SIG-M5 treated with dmso at 0.1 percent for 504 hours (cell line): ENCODE measurements around the gene CCDC196.

ENCODE experiments used
- DNase-seq: peaks from one replicate; lab custom pipeline; 2025; ENCODE audit not compliant: unreplicated experiment; lab: John Stamatoyannopoulos, UW

Gene CCDC196

DNA sequence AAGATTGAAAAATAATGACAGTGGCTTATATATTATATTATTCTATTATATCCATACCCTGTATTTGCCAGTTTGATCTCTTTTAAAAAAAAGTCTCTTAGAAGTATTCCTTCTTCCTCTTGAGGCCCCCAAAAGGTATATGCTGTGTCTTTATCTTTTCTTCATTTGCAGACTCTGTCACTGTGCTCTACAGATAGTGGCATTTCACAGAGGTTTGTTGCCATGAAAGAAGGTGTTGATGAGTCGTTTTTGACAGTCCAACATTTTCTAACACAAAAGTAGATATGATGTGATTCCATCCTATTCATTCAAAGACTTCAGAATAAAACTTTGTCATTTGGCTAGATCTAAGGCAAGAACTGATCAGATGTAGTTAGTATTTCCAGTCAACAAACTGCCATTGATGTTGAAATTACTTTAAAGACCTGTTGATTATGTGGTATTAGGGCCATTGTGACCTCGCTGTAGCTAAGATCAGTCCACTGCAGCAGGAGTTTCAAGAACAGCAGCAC lies at the start of gene CCDC196:
TSS of gene CCDC196 (plus strand) at position 462 of the 512 bp plus-strand sequence. CDS start 132 bp downstream, outside the sequence.
- DNase-seq = no peak

DNA sequence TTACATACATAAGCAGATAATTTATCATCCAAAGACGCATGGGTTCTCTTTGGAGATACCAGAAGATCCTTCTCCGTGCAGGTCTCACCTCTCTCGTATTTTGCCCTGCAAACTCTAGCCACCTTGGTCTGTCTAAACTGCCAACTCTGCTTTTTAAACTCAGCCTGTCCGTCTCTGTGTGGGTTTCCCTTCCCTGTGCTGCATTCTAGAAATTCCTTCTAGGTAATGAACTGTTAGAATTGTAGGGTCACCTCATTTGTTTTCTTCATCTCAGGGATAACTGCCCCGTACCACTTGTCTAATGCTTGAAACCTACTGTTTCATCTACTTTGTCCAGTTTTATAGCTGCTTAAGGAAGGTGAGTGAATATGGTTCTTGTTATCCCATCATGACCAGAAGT lies 45.4 kb upstream of the CCDC196 start:
- no peak for DNase-seq

GRCh38 chr14:66442953-66443571 lies 43.1 kb upstream of the CCDC196 start:
- DNase-seq = no peak

GRCh38 chr14:66443785-66444184 lies 42.4 kb upstream of the CCDC196 start:
- DNase-seq = no peak

DNA sequence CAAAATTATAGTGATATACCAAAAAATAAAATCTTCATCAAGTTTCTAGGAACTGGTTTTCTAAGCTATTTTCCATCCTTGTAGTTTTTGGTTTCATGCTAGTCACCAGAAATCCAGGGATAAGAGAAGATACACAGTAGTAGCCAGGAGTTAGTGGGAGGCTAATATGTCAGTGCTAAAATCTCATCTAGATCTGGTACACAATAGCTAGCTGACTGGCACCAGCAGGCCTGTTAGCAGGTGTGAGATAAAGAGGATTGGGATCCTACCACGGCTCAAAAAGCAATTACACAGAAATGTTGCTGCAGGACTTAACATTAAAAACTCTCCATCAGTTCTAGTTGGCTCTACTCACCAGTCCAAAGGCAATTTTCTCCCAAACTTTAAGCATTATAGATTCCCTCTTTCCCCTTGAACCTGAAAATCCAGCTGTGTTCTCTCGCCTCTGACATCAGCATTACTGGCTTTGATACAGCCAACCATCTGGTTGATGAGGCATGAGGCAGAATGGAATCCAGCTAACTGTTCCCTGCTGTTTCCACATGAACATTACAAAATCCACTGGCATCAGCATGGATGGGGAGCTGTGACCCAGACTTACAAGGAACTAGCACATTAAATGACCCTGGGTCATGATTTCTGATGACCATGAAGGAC lies 41.8 kb upstream of the CCDC196 start:
- DNase-seq = no peak

DNA sequence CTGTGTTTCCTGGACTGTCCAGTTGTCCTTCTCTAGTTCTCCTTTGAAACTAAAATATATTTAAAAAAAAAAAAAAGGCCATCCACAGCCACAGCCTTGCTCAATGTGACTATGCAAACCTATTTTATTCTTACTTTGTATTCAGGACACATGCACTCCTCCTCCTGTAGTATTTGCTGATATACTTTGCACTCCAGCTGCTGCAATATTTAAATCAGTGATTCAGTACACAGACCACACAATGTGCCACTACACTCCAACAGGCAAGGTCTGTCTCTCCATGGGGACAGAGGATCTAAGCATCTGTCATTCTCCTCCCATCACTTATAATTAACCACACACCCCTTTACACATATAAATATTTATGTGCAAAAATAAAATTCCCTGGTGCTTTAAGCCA lies 40.2 kb upstream of the CCDC196 start:
- no peak for DNase-seq

GRCh38 chr14:66453469-66453868 lies 32.7 kb upstream of the CCDC196 start:
- no peak for DNase-seq

DNA sequence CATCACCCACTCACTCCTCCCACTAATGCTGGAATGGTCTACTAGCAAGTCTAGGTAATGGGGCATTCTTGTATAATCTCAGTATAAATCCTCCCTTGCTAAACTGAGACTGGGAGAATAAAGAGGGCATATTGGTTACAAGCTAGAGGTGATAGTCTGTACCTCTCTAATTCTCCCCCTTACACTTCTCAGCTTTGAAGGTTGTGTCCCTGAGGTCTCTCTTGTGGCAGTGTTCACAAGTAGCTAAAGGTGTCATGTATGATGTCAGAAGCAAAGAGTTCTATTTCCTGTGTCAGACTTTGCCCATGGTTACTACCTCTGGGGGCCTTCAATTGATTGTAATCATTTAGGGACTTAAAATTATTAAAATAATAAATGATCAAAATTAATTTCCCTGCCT lies 26.6 kb upstream of the CCDC196 start:
- DNase-seq = no peak

DNA sequence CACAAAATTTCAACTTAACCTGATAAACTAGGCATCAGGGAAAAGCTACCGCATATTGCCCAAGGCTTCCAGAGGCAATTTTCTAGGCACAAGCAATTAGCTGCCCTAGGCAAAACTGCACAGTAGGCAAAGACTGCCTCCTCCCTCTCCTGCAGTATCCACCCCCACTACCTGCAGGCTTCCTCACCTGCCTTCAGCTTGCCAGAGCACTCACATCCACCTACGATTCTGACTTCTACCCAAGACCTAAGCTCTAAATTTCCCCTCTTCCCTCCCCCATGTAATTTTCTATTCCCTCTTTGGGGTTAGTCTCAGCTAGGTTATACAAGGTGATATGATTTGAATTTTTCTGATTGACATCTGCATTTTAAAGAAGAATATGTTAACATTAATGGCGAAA lies 21.9 kb upstream of the CCDC196 start:
- DNase-seq = no peak

GRCh38 chr14:66468778-66469367 lies 17.3 kb upstream of the CCDC196 start:
- no peak for DNase-seq

DNA sequence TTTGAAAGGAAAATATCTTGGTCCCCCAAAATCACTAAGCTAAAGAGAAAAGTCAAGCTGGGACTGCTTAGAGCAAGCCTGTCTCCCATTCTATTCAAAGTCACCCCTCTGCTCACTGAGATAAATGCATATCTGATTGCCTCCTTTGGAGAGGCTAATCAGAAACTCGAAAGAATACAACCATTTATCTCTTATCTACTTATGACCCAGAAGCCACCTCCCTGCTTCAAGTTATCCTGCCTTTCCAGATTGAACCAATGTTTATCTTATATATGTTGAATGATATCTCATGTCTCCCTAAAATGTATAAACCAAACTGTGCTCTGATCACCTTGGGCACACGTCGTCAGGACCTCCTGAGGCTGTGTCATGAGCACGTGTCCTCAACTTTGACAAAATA lies 14.6 kb upstream of the CCDC196 start:
- DNase-seq = no peak

- DNase-seq = no peak
Measured at GRCh38 chr14:66472251-66472650, 13.9 kb upstream of the CCDC196 start.

GRCh38 chr14:66473223-66473622 lies 12.9 kb upstream of the CCDC196 start:
- no peak for DNase-seq

DNA sequence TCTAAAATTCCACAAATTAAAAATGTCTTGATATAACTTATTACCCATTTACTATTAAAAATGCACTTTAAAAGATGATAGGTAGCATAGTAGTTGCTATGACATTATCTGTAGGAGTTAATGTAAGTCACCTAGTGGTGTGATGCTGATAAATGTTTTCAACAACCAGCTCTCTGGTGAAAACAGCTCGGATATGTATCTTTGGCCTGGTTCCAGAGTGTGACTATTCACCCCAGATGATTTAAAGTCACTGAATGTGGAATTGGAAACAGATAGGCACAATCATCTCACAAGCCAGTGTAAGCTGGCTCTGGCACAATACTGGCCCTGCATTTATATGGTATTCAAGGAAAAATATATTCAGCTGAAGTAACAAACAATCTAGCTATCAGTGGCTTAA lies 9.2 kb upstream of the CCDC196 start:
- no peak for DNase-seq

GRCh38 chr14:66477567-66477966 lies 8.6 kb upstream of the CCDC196 start:
- DNase-seq = peak; percentile 20

DNA sequence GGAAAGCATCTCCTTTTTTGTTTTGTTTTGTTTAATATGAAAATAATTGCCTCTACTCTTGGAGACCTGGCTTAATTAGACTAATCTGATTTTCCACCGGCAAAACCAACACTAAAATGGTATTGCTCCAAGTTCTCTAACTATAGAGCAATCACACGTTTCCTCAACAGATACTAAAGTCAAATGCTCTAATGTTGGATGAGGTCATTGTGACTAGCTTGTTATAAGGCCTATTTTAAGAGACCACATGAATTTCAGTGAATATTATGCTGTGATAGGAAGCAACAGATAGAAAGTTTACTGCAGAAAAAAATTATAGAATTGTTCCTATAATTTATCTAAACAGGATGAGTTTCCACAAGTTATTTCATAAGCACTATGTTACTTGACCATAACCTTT lies 3.3 kb upstream of the CCDC196 start:
- no peak for DNase-seq

- DNase-seq = no peak
Measured at GRCh38 chr14:66483322-66483721, 2.8 kb upstream of the CCDC196 start.

- DNase-seq = no peak
Measured at GRCh38 chr14:66485029-66485428, 1.1 kb upstream of the CCDC196 start.

- DNase-seq = no peak
Measured at GRCh38 chr14:66487164-66487563, 993 bp downstream of the CCDC196 start.

DNA sequence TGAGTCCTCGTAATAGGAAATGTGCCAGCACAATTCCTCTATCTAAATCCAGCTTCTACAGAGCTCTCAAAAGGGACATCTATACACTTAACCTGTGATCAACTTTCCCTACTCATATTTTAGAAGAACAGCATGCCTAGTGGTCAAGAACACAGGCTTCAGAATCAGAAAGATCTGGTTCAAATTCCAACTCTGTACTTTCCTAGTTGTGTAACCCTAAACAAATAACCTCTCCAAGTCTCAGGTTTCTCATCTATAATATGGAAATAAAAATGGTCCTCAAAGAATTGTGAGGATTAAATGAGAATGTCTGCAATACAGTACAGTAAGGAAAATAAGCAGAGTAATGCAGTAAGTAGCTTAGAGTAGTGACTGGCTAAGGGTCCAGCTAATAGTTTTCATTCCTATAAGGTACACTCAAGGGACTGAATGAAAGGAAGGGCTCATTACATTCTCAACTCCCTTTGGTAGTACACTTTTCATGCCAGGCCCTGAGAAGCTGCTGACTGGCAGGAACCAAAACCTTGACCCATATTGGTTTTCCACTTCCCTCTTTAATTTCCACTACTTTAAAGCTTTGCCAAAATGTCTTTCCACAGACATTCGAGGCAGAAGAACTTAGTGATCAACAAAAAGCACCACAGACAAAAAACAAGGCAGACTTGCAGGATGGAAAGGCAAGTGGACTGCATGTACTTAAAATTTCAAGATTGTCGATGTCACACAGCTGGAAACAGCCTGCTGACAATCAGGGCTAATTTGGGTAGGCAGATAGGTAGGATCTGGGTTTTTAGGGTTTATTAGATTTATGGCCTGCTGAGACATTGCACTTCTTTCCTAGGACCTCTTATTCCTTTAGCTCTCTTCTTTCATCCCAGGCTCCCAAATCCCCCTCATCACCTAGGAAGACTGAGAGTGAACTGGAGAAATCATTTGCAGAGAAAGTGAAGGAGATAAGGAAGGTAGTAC lies 4.3 kb downstream of the CCDC196 start:
- DNase-seq = no peak

- no peak for DNase-seq
Measured at GRCh38 chr14:66493750-66494149, 7.6 kb downstream of the CCDC196 start.
